ENCODE measurements around the gene CADPS.

DNA sequence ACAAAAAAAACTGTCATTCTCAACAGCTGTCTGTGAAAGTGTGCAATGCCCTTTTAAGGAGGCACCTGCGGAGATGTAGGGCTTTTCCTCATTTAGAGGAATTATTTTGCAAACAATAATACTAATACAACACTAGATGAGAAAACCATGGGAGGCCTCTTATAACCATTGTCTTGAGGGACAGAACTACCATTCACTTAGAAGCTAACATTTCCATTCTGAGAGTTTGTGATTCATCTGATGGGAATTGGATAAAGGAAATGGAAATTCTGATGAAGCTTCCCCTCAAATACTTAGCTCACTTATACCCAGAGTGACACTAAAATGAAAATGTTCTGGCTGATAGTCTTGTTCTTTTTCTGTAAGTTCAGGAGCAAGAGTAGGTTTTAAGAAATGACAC, 147.7 kb downstream of the CADPS start:
- TF ChIP-seq, protein P1, sequence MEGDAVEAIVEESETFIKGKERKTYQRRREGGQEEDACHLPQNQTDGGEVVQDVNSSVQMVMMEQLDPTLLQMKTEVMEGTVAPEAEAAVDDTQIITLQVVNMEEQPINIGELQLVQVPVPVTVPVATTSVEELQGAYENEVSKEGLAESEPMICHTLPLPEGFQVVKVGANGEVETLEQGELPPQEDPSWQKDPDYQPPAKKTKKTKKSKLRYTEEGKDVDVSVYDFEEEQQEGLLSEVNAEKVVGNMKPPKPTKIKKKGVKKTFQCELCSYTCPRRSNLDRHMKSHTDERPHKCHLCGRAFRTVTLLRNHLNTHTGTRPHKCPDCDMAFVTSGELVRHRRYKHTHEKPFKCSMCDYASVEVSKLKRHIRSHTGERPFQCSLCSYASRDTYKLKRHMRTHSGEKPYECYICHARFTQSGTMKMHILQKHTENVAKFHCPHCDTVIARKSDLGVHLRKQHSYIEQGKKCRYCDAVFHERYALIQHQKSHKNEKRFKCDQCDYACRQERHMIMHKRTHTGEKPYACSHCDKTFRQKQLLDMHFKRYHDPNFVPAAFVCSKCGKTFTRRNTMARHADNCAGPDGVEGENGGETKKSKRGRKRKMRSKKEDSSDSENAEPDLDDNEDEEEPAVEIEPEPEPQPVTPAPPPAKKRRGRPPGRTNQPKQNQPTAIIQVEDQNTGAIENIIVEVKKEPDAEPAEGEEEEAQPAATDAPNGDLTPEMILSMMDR (conservative IDR thresholded peaks at IDR 0.05; ENCODE audit: low read length), result no peak
- no peak for TF ChIP-seq EZH2phosphoT487 (IDR thresholded peaks at IDR 0.05; ENCODE audit: borderline replicate concordance)

Data from Loucy (cell line).